Measurements from ENCODE around the gene EPB42. TPM values are rescaled to one million over a fixed set of nuclear protein-coding genes. Genes with fewer than 3 reads are reported as not detected.

The EPB42 gene
- total and polyA plus RNA-seq, 11 donors: 0.08 to 1.7 (median 0.33) TPM; not detected in 7

GRCh38 chr15:43258781-43259180, 38.0 kb upstream of the EPB42 start:
- ATAC-seq: no peak
- no peak for TF ChIP-seq POLR2A (IDR thresholded peaks at IDR 0.05)
- TF ChIP-seq, protein P1, sequence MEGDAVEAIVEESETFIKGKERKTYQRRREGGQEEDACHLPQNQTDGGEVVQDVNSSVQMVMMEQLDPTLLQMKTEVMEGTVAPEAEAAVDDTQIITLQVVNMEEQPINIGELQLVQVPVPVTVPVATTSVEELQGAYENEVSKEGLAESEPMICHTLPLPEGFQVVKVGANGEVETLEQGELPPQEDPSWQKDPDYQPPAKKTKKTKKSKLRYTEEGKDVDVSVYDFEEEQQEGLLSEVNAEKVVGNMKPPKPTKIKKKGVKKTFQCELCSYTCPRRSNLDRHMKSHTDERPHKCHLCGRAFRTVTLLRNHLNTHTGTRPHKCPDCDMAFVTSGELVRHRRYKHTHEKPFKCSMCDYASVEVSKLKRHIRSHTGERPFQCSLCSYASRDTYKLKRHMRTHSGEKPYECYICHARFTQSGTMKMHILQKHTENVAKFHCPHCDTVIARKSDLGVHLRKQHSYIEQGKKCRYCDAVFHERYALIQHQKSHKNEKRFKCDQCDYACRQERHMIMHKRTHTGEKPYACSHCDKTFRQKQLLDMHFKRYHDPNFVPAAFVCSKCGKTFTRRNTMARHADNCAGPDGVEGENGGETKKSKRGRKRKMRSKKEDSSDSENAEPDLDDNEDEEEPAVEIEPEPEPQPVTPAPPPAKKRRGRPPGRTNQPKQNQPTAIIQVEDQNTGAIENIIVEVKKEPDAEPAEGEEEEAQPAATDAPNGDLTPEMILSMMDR (IDR thresholded peaks at IDR 0.05): no peak
- no peaks in the 10 kb centered on the region for H3K9me3 ChIP-seq
- intact Hi-C loops (cut with DNase I): no loop called here
- H3K4me3 ChIP-seq: no peak overlapping the region
- no peaks in the 10 kb centered on the region for H3K4me1 ChIP-seq
- WGBS, 4 donors: 79 to 93% (median 84%) methylated on average over 7 to 8 of the region's 8 CpGs
- H3K36me3 ChIP-seq: no peaks in the 10 kb centered on the region
- DNase-seq: no peak
- H3K27ac ChIP-seq: no peak overlapping the region
- peaks cover 0 to 4% (median 0%) of the 10 kb centered on the region in 9 donors for H3K27me3 ChIP-seq

DNA sequence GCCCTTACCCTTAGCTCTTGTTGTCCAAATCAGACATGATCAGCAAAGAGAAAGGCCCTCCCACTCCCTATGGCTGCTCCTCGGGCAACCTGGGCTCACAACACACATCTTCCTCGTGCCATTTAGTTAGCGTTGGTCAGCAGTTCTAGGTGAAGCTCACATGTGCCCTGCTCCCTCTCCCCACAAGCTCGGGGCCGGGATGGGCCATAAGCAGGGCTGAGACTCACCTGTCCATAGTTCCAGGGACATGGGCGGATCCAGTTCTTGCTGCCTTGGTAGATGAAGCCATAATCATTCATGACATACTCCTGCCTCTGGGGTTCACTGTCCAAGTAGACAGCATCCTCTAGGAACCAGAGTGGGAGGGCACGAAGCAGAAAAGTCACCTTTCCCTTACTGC, 35.5 kb upstream of the EPB42 start:
- no peaks in the 10 kb centered on the region for H3K36me3 ChIP-seq
- H3K4me3 ChIP-seq: no peak overlapping the region
- TF ChIP-seq, protein P1 (IDR thresholded peaks at IDR 0.05): no peak
- no peak for TF ChIP-seq POLR2A (IDR thresholded peaks at IDR 0.05)
- 74 to 85% (median 83%) methylated on average over 7 of the region's 7 CpGs for WGBS, 4 donors
- no peak overlapping the region for H3K27ac ChIP-seq
- no peaks in the 10 kb centered on the region for H3K9me3 ChIP-seq
- DNase-seq: no peak
- intact Hi-C loops (cut with DNase I): no loop called here
- H3K27me3 ChIP-seq: peaks cover 0 to 2% (median 0%) of the 10 kb centered on the region in 9 donors
- no peak for ATAC-seq
- no peaks in the 10 kb centered on the region for H3K4me1 ChIP-seq

DNA sequence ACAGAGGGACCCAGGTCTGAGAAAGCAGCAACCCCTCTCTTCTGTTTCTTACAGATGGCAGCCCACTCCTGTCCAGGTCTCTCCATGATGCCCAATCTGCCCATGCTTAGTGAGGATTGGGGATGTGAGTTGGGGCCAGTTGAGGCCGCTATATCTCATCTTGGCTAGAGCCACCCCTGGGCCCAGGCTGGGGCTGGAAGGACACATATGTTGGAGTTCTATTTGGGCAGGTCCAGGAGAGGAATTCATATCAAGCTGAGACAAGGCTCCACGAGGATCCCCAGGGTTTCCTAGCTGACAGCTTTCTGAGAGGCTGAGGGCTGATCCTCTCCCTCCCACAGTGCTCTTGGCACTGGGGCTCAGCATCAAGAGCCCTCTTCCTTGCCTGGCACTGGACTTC, 34.6 kb upstream of the EPB42 start:
- DNase-seq (no peak), ATAC-seq (no peak)
- H3K4me3 ChIP-seq: no peak overlapping the region
- H3K27ac ChIP-seq: no peak overlapping the region
- intact Hi-C loops (cut with DNase I): no loop called here
- H3K9me3 ChIP-seq: no peaks in the 10 kb centered on the region
- 55 to 89% (median 69%) methylated on average over 2 of the region's 2 CpGs for WGBS, 4 donors
- peaks cover 0 to 2% (median 0%) of the 10 kb centered on the region in 9 donors for H3K27me3 ChIP-seq
- H3K4me1 ChIP-seq: no peaks in the 10 kb centered on the region
- TF ChIP-seq, protein P1 (IDR thresholded peaks at IDR 0.05): no peak
- no peak for TF ChIP-seq POLR2A (IDR thresholded peaks at IDR 0.05)
- H3K36me3 ChIP-seq: no peaks in the 10 kb centered on the region

- no peak overlapping the region for H3K27ac ChIP-seq
- no peaks in the 10 kb centered on the region for H3K36me3 ChIP-seq
- ATAC-seq (no peak), DNase-seq (no peak)
- H3K4me3 ChIP-seq: no peak overlapping the region
- no peaks in the 10 kb centered on the region for H3K4me1 ChIP-seq
- H3K27me3 ChIP-seq: peaks cover 0 to 2% (median 0%) of the 10 kb centered on the region in 9 donors
- 53 to 59% (median 57%) methylated on average over 14 to 15 of the region's 15 CpGs for WGBS, 4 donors
- intact Hi-C loops (cut with DNase I): no loop called here
- H3K9me3 ChIP-seq: no peaks in the 10 kb centered on the region
- no peak for TF ChIP-seq POLR2A (IDR thresholded peaks at IDR 0.05)
- TF ChIP-seq, protein P1 (IDR thresholded peaks at IDR 0.05): no peak
Measured at GRCh38 chr15:43253431-43254403, 32.9 kb upstream of the EPB42 start.

All from heart left ventricle (tissue), 16 donors.